Midbrain (tissue), 1 donor: ENCODE data around the gene GRB2.
"Not testable (repeated sequence)": the region's sequence is repeated elsewhere in the genome, so short reads cannot be mapped to it uniquely, and the experiment has no call there.

Source experiments
- DNase-seq: peaks from one replicate; lab custom pipeline; 2025; lab: John Stamatoyannopoulos, UW

GRB2 gene

DNA sequence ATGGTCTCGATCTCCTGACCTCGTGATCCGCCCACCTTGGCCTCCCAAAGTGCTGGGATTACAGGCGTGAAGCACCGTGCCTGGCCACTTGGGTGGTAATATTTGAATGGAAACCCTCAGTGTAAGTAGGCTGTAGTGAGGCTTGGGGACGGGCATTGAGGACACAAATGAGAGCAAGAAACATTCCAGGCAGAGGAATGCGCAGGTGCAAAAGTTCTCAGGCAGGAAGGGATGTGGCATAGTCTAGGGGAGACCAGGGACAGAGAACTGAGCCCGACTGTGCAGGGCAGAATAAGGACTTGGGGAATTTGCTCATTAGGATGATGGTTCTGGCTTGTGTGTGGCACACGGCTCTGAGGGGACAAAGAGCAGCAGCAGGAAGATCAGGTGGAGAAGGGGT lies 54.8 kb downstream of the GRB2 start:
- no peak for DNase-seq

DNA sequence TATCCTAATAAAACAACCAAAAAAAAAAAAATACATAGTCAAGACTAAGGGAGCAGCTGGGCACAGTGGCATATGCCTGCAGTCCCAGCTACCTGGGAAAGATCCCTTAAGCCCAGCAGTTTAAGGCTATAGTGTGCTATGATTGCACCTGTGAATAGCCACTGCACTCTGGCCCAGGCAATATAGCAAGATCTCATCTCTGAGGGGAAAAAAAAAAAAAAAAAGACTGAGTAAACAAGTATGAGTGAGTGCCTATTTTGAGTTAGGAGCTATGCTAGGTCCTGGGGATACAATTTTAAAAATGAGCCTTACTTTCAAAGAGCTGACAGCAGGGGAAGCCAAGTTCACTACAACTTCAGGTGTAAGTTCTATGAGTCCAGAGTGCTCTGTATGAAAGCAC lies 55.4 kb downstream of the GRB2 start:
- no peak for DNase-seq

DNA sequence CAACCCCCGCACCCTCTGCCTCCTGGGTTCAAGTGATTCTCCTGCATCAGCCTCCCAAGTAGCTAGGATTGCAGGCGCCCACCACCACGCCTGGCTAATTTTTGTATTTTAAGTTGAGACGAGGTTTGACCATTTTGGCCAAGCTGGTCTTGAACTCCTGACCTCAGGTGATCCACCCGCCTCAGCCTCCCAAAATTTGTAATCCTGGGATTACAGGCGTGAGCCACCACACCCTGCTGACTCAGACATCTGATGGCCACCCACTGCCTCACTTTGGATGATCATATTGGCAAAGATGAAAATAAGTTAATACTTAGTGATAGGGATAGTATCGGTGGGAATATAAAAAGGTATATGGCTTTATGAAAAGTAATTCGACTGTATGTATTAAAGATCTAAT lies 55.9 kb downstream of the GRB2 start:
- no peak for DNase-seq

DNA sequence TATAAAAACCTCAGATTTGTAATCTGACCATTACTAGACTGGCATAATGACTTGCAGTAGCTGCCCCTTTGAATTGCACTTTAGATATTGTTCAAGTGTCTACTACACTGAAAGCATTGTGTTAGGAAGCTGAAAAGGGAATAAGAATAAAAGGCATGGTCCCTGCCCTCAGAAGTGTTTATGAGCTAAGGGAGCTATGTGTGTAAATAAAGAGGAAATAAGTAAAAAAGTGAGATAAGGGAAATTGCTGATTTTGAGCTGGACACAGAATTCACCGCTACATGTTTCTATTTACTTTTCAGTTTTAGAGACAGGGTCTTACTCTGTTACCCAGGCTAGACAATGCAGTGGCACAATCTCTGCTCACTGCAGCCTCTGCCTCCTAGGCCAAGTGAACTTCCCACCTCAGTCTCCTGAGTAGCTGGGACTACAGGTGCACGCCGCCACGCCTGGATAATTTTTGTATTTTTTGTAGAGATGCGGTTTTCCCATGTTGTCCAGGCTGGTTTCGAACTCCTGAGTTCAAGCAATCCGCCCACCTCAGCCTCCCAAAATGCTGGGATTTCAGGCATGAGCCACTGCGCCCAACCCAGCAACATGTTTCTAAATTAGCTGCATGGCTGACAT lies 57.0 kb downstream of the GRB2 start:
- no peak for DNase-seq

DNA sequence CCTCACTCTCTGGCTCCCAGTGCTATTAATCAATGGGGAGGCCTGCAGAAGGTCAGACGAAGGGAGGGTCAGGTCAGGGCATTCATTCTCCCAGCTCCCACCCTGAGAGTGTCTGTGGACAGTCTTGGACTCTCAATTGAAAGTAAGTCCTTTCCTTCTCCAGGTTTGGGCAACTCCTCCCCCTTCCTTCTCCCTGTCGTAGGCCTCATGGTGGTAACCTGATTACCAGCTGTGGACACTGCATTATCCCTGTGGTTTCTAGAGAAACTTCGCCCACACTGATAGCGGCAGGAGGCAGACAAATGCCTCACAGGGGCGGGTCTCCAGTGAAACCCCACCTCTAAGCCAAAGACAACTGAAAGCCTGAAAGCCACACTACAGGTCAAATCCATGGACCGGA lies 58.6 kb downstream of the GRB2 start:
- no peak for DNase-seq

DNA sequence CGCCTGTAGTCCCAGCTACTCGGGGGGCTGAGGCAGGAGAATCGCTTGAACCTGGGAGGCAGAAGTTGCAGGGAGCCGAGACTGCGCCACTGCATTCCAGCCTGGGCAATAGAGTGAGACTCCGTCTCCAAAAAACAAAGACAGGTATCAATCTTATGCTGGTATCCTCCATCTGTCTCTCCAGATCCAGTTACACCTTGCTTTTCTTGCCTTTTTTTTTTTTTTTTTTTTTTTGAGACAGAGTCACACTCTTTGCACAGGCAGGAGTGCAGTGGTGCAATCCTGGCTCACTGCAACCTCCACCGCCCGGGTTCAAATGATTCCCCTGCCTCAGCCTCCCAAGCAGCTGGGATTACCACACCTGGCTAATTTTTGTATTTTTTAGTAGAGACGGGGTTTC lies 59.1 kb downstream of the GRB2 start:
- DNase-seq = not testable (repeated sequence)

DNA sequence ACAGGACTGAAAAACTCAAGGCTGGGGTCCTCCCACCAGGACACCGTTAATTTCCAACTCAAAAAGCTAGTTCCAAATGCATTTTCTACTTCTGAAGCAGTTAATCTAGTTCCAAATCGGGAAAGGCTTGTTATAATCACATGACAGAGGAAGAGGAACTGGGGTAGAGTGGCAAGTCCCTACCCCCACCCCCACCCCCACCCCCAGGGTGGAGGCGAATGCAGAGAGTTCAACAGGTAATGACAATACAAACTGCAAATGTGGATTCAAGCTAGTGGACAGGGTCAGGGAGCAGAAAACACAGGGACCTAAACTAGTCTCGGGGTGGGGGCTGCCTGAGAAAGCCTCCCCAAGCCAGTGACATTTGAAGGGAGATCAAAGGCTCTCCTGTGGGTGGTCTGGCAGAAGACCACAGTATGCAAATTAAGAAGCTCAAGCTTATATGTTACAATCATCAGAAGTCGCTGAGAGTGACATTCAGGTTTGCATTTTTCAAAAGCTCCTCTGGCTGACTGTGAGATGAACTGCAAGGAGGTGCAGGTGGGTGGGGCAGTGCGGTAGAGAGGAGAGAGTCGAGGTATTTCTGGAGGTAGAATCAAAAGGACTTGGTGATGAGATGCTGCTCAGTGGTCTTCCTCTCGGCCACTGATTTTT lies 59.8 kb downstream of the GRB2 start:
- no peak for DNase-seq

DNA sequence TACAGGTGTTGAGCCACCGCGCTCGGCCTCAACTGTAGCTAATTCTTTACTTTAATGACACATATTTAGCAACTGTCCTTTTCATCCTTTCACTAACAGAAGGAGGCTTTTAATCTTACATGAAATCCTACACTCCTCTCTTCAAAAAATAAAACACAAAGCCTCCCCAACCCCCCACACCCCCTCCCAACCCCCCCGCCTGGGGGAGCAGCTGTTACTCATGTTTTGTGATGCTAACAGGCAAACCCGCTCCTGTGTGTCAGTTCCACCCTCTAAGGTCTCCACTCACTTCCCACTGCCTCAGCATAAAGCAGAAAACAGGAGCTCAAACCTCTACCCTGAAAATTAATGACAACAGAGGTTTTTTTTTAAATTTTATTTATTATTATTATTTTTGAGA lies 60.8 kb downstream of the GRB2 start:
- no peak for DNase-seq

DNA sequence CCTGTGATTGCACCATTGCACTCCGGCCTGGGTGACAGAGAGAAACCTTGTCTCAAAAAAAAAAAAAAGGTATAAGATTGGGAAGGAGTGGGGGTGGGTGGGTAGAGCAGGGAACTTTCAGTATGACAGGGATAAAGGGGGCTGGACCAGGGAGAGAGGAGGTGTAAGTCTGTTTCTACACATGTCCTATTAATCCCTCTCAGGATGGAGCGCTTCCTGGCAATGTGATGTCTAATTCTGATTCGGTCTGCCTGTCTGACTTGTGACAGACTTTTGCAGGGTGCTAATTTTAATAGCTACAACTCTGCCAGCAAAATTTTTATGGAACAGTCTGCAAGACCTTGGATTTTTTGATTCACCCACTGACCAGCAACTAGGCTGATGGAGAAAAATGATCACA lies 62.5 kb downstream of the GRB2 start:
- DNase-seq = no peak

DNA sequence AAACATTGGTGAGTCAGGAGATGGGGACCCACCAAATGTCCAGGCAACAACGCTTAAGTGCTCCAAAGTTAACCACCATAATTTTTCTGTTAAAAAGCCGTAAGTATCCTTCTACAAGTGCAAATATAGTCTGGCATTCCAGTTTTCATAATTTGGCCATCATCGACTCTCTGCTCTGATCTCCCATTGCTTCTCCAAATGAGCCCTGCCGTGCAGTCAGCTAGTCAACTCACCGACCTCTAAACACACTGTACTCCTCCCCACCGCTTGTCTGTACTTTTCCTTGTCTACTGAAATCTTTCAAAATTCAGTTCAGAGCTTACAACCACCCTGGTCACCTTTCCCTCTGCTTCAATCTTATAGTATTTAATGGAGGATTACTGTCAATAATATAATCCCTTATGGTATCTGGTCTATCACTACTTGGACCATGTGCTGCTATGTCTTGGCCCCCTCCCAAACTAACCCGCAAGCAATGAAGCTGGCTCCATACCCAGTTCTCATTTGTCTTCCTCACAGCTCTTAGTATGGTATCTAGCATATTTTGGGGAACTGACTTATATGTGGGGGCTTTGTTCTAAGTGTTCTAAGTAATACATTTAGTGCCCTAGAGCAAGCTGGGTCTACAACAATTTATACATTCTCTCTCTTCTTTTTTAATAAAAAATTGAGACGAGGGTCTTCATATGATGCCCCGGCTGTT lies 63.5 kb downstream of the GRB2 start:
- DNase-seq = no peak

DNA sequence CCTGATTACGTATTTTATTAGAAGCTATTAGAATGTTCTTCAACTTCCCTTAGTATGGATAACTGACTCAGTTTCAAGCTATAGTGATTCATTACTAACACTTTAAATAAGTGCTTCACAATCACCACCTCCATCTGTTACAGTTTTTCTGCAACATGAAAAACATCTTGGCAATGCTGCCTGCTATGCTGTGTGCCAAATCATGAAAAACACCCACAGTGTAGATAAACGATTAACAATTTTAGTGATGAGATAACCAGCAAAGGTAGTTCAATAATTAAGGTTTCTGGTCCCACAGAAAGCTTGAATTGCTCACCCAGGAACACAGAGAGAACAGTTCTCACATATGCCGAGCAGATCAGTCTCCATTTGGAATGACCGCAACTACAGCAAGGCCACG lies 64.8 kb downstream of the GRB2 start:
- DNase-seq = no peak

DNA sequence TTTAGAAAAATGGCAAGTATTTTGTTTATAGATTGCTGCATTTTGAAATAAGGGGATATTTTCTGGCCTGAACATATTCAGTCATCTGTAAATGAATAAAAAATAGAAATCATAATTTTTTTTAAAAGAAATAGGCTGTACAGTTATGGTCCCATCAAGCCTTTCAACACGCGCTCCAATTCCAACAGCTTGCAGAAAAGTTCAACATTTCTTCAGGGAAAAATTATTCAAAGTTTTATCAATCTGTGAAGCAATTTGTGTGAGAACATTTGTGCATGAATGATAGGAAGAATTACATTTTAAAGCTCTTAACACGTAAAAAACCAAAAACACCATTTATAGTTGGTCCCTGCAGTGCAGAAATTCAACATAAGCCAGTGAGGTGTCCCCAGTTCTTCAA lies 65.5 kb downstream of the GRB2 start:
- DNase-seq = no peak

DNA sequence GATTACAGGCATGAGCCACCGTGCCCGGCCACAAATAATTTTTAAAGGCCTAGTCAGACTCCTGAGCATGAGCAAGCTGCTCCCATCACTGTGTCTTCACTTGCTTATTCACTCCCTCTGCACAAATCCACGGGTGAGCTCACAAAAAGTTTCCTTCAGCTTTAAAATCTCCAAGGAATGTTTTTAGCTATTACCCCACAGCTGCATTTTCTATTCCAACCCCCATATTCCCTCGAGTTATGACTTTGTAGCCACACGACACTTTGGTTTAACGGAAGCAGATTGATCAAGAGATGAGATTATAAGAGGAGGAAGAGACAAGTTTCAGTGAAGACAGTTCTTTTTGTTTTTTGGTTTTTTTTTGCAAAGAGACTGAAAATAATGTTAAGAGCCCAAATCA lies 67.1 kb downstream of the GRB2 start:
- no peak for DNase-seq

DNA sequence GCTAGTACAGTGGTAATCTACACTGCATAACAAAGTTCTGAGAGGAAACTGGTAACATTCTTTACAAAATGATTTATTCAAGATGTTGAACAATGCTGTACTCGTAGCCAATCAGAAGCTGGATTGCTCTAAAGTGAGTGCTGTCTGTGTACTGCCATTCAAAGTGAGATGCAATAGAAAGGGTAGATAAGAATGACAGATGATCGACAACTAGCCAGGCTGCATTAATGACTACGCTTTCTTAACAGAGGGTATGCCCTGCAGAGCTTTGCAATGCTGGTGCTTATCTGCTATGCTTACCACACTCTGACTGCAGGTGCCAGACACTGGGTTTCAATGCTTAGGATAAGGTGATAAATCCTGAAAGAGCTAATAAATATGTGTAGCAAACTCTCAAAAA lies 70.2 kb downstream of the GRB2 start:
- DNase-seq = no peak

DNA sequence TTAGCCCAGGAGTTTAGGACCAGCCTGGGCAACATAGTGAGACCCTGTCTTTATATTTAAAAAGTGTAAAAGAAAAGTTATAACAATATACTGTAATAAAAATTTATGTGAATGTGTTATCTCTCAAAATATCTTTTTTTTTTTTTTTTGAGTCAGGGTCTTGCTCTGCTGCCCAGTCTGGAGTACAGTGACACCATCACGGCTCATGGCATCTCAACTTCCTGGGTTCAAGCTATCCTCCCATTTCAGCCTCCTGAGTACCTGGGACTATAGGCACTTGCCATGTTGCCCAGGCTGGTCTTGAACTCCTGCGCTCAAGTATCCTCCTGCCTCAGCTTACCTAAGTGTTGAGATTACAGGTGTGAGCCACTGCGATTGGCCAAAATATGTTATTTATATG lies 70.8 kb downstream of the GRB2 start:
- no peak for DNase-seq

DNA sequence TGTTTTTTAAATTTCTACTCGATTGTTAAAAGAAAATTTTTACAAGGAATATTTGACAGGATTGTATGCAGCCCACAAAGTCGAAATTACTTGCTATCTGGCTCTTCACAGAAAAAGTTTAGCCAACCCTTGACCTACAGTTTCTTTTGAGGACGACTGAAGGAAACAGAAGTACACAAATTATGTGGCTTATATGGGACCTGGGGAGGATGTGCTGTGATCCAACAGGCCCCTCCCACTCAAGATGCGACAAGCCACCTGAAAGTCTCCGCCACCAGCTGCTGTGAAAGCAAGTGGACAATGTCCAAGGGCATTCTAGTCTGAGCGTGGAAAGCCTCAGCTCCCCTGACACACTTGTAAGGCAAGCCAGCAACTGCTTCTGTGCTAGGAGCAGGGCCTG lies 73.8 kb downstream of the GRB2 start:
- no peak for DNase-seq

DNA sequence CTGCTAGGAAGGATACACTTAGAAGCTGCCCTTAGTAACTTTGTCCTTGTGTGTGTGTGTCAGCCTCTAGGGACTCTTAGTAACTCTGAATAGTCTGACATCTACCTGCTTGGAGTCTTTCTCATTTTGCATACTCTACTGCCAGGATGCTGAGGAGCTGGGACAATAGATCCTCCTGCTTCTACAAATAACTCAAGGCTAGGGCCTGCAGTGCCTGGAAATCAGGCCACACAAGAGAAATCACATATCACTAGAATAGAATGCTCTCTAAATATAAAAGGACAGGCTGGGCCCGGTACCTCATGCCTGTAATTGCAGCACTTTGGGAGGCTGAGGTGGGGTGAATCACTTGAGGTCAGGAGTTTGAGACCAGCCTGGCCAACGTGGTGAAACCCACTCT lies 77.7 kb downstream of the GRB2 start:
- DNase-seq = no peak

DNA sequence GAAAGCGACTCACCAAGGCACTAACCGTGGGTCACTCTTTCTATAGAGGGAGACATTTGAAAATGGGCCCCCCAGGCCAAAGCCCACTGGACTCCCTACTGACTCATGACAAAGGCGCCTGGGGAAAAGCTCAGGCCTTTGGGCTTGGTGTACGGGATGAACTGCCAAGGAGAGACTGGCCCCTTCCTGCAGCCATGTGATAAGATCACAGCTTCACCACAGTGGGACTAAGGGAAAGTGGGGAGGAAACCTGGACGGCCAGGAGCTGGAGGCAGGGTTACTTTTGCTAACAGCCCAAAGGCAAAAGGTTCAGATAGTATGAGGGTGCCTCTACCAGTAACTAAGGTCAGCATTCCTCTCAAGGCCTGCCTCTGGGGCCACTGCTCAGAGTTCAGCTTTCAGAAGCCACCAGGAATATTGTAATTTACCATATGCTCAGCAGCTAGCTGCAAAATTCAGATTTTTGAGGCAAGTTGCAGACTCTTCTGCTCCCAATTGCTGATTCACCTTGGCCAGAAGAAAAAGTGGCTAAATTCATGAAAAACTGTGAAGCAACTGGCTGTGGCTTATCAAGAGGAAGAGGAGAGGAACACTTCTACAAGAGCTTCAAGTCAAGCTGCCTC lies 79.1 kb downstream of the GRB2 start:
- no peak for DNase-seq

DNA sequence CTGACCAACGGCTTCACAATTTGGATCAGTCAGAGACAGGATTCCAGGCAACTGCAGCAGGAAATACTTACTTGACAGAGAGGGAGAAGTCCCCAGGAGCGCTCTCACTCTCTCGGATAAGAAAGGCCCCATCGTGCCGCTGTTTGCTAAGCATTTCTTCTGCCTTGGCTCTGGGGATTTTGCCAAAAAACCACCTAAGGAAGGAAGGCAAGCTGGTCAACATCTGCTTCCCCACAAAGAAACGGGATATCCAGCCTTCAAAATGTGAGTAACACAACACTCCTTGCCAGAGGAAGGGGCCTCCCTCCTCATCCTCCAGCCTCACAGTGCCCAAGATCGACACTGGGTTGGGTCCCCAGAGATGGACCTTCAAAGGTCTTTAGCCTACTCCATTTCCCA lies 79.7 kb downstream of the GRB2 start:
- no peak for DNase-seq

DNA sequence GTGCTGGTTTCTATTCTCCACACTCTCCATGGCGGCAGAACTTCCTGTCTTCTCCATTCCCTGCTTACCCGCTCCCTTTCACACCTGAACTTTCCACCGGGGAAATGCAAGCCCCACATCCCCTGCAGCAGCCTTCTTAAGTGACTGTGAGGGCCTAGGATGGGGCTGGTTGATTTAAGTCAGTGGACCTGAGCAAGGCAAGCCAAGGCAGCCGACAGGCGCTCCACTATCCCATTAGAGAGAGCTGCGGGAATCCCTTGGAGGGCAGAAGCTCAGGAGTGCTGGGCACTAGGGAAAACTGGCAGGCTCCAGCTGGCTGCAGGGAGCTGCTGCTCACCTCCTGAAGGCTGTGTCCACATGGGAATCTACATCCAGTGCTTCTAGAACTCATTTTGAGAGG lies 80.1 kb downstream of the GRB2 start:
- DNase-seq = no peak

DNA sequence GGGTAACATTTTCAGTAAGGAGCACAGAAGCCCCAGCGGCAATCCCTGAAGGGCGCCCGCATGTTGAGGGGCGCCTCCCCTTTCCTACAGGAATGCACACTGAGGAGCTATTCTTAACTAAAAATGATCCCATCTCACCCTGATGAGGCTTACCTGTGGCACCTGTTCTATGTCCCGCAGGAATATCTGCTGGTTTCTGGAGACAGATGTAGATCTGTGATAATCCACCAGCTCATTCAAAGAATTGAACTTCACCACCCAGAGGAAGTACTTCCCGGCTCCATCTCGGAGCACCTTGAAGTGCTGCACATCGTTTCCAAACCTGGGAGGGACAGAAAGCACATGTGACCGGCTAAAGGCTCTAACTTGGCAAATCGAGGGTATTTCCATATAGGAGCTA lies 84.0 kb downstream of the GRB2 start:
- DNase-seq = no peak

DNA sequence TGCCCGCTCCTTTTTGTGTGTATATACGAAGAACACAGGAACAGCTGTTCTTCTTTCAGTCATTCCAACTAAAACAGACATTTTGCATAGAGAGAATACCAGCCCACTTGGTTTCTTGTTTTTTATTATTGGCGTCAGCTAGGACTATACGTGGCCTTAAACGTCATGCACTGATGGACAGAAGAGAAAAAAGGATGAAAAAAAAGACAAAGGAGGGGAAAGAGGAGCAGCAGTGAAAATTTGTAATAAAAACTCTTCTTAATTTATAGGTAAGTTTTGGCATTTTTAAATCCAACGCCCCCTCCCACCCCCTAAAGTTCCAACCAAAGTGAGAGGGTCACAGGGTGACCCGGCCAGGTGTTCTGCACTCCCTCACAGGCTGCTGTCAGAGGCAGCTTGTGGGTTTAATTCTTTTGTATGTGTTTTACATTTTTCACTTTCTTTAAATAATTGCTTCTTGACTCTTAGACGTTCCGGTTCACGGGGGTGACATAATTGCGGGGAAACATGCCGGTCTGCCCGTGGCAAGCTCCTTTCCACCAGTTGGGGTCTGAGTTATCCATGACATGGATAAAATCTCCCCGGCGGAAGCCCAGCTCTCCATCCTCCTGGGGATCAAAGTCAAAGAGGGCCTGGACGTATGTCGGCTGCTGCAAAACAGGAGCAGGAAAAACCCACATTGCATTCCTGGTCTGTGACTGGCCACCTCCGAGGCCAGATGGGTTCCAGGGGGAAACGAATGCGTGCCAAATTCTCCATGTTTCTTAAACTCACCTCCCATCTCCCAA lies 85.4 kb downstream of the GRB2 start:
- DNase-seq = no peak
